Stimulated activated naive CD8-positive, alpha-beta T cell treated with anti-CD3 and anti-CD28 coated beads, Interleukin-15, Interleukin-2, amounts not matched to agents 100 ng/mL and 50 ng/mL, for 24 hours (primary cell): Measurements from ENCODE around the gene GRHL1.
"Not testable (repeated sequence)": the region's sequence is repeated elsewhere in the genome, so short reads cannot be mapped to it uniquely, and the experiment has no call there.

ENCODE experiments used
- H3K27ac Mint-ChIP-seq: one replicate; pipeline ENCODE4 v1.8.0; 2021; ENCODE audit warnings: mild to moderate bottlenecking, mixed read lengths
- H3K27me3 Mint-ChIP-seq: one replicate; pipeline ENCODE4 v1.8.0; 2021; ENCODE audit warnings: mixed read lengths
- H3K36me3 Mint-ChIP-seq: one replicate; pipeline ENCODE4 v1.8.0; 2021; ENCODE audit warnings: low read depth, mixed read lengths
- H3K4me1 Mint-ChIP-seq: one replicate; pipeline ENCODE4 v1.8.0; 2021; ENCODE audit warnings: low read depth, mixed read lengths
- H3K4me3 Mint-ChIP-seq: one replicate; pipeline ENCODE4 v1.8.0; 2021; ENCODE audit warnings: mild to moderate bottlenecking, mixed read lengths
- H3K9me3 Mint-ChIP-seq: one replicate; pipeline ENCODE4 v1.8.0; 2021; ENCODE audit warnings: mixed read lengths

The GRHL1 gene

DNA sequence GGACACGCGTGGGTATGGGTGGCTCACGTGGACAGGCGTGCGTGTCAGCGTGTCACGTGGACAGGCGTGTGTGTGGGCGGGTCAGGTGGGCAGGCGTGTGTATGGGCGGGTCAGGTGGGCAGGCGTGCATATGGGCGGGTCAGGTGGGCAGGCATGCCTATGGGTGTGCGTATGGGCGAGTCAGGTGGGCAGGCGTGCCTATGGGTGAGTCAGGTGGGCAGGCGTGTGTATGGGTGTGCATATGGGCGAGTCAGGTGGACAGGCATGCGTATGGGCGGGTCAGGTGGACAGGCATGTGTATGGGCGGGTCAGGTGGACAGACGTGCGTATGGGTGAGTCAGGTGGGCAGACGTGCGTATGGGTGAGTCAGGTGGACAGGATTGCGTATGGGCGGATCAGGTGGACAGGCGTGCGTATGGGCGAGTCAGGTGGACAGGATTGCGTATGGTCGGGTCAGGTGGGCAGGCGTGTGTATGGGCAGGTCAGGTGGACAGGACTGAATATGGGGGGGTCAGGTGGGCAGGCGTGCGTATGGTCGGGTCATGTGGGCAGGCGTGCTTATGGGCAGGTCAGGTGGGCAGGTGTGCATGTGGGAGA lies 61.0 kb downstream of the GRHL1 start:
- not testable (repeated sequence) for H3K4me3 Mint-ChIP-seq

DNA sequence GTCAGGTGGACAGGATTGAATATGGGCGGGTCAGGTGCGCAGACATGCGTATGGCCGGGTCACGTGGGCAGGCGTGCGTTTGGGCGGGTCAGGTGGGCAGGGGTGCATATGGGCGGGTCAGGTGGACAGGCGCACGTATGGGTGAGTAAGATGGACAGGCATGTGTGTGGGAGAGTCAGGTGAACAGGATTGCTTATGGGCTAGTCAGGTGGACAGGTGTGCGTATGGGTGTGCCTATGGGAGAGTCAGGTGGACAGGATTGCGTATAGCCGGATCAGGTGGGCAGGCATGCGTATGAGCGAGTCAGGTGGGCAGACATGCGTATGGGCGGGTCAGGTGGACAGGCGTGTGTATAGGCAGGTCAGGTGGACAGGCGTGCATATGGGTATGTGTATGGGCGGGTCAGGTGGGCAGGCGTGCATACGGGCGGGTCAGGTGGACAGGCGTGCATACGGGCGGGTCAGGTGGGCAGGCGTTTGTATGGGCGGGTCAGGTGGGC lies 61.5 kb downstream of the GRHL1 start:
- H3K9me3 Mint-ChIP-seq, result peaks cover 5% of the 10 kb centered on the region
- H3K27ac Mint-ChIP-seq, result no peak overlapping the region
- H3K27me3 Mint-ChIP-seq, result peaks cover 5% of the 10 kb centered on the region
- H3K4me3 Mint-ChIP-seq, result no peak overlapping the region
- no peaks in the 10 kb centered on the region for H3K36me3 Mint-ChIP-seq
- no peaks in the 10 kb centered on the region for H3K4me1 Mint-ChIP-seq

More for the DNA sequence above, 61.0 kb downstream of the GRHL1 start:
- not testable (repeated sequence) for H3K9me3 Mint-ChIP-seq, H3K36me3 Mint-ChIP-seq, H3K27ac Mint-ChIP-seq, H3K4me1 Mint-ChIP-seq, H3K27me3 Mint-ChIP-seq

DNA sequence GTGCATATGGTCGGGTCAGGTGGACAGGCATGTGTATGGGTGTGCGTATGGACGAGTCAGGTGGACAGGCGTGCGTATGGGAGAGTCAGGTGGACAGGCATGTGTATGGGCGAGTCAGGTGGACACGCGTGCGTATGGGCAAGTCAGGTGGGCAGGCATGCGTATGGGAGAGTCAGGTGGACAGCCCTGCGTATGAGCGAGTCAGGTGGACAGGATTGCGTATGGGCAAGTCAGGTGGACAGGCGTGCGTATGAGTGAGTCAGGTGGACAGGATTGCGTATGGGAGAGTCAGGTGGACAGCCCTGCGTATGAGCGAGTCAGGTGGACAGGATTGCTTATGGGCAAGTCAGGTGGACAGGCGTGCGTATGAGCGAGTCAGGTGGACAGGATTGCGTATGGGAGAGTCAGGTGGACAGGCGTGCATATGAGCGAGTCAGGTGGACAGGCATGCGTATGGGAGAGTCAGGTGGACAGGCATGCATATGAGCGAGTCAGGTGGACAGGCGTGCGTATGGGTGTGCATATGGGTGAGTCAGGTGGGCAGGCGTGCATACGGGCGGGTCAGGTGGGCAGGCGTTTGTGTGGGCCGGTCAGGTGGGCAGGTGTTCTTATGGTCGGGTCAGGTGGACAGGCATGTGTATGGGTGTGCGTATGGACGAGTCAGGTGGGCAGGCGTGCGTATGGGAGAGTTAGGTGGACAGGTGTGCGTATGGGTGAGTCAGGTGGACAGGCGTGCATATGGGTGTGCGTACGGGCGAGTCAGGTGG lies 62.3 kb downstream of the GRHL1 start:
- not testable (repeated sequence) for H3K27me3 Mint-ChIP-seq, H3K4me1 Mint-ChIP-seq, H3K9me3 Mint-ChIP-seq, H3K4me3 Mint-ChIP-seq, H3K36me3 Mint-ChIP-seq, H3K27ac Mint-ChIP-seq

DNA sequence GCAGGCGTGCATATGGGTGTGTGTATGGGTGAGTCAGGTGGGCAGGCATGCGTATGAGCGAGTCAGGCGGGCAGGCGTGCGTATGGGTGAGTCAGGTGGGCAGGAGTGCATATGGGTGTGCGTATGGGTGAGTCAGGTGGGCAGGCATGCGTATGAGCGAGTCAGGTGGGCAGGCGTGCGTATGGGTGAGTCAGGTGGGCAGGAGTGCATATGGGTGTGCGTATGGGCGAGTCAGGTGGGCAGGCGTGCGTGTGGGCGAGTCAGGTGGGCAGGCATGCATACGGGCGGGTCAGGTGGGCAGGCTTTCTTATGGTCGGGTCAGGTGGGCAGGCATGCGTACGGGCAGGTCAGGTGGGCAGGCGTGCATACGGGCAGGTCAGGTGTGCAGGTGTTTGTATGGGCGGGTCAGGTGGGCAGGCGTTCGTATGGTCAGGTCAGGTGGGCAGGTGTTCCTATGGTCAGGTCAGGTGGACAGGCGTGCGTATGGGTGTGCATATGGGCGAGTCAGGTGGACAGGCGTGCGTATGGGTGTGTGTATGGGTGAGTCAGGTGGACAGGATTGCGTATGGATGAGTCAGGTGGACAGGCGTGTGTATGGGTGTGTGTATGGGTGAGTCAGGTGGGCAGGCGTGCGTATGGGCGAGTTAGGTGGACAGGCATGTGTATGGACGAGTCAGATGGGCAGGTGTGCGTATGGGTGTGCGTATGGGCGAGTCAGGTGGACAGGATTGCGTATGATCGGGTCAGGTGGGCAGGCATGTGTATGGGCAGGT lies 63.1 kb downstream of the GRHL1 start:
- peaks cover 5% of the 10 kb centered on the region for H3K9me3 Mint-ChIP-seq
- no peak overlapping the region for H3K27ac Mint-ChIP-seq
- H3K4me3 Mint-ChIP-seq, result no peak overlapping the region
- no peaks in the 10 kb centered on the region for H3K4me1 Mint-ChIP-seq
- no peaks in the 10 kb centered on the region for H3K36me3 Mint-ChIP-seq
- H3K27me3 Mint-ChIP-seq, result peaks cover 4% of the 10 kb centered on the region

DNA sequence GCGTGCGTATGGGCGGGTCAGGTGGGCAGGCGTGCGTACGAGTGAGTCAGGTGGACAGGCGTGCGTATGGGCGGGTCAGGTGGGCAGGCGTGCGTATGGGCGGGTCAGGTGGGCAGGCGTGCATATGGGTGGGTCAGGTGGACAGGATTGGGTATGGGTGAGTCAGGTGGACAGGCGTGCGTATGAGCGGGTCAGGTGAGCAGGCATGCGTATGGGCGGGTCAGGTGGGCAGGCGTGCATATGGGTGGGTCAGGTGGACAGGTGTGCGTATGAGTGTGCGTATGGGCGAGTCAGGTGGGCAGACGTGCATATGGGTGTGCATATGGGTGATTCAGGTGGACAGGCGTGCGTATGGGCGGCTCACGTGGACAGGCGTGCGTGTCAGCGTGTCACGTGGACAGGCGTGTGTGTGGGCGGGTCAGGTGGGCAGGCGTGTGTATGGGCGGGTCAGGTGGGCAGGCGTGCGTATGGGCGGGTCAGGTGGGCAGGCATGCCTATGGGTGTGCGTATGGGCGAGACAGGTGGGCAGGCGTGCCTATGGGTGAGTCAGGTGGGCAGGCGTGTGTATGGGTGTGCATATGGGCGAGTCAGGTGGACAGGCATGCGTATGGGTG lies 64.0 kb downstream of the GRHL1 start:
- not testable (repeated sequence) for H3K27me3 Mint-ChIP-seq, H3K9me3 Mint-ChIP-seq, H3K4me1 Mint-ChIP-seq, H3K4me3 Mint-ChIP-seq, H3K36me3 Mint-ChIP-seq, H3K27ac Mint-ChIP-seq

DNA sequence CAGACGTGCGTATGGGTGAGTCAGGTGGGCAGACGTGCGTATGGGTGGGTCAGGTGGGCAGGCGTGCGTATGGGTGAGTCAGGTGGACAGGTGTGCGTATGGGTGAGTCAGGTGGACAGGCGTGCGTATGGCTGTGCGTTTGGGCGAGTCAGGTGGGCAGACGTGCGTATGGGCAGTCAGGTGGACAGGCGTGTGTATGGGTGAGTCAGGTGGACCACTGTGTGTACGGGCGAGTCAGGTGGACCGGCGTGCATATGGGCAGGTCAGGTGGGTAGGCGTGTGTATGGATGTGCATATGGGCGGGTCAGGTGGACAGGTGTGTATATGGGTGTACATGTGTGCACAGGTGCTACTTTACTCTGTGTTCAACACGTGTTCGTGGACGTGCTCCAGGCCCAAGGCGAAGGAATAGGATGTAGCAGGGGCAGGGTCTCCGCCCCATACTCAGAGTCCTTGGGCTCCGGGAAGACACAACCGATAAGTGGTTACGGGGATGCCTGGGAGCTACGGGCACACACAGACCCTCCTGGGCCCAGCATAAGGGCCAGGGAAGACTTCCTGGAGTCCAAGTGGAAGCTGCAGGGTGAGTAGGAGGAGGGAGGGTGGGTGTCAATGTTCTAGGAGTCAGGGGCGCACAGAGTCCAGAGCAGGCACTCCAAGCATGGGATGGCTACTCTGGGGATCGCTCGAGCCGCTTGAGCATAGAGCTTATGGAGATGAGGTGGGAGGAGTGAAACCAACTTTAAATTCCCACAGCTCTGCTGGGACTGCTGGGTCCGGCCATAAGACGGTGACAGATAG lies 64.7 kb downstream of the GRHL1 start:
- Mint-ChIP-seq H3K4me3 (no peak overlapping the region), H3K27ac (no peak overlapping the region), H3K36me3 (no peaks in the 10 kb centered on the region), H3K27me3 (peaks cover 4% of the 10 kb centered on the region), H3K4me1 (no peaks in the 10 kb centered on the region), H3K9me3 (peaks cover 5% of the 10 kb centered on the region)

DNA sequence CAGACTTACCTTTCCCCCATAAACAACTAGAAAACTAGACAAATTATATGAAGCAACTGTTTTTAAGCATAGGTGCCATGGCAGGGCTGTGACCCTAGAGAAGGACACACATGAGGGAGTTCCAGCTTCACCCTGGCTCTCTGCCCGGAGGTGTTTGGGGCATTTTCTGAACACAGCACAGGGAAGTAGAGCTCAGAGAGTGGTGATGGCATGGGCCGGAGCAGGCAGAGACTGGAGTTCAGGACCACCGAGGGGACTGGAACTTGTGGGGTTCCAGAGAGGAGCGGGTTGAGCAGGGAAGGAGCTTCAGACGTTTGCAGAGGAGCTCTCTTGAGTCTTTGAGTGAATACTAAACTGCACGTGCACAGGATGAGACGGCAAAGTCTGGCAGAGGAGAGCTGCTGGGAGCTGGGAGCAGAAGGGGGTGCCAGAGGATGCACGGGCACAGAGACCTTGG lies 65.3 kb downstream of the GRHL1 start:
- Mint-ChIP-seq H3K36me3 (no peaks in the 10 kb centered on the region), H3K27ac (no peak overlapping the region), H3K9me3 (peaks cover 5% of the 10 kb centered on the region), H3K27me3 (peaks cover 4% of the 10 kb centered on the region), H3K4me1 (no peaks in the 10 kb centered on the region), H3K4me3 (no peak overlapping the region)

DNA sequence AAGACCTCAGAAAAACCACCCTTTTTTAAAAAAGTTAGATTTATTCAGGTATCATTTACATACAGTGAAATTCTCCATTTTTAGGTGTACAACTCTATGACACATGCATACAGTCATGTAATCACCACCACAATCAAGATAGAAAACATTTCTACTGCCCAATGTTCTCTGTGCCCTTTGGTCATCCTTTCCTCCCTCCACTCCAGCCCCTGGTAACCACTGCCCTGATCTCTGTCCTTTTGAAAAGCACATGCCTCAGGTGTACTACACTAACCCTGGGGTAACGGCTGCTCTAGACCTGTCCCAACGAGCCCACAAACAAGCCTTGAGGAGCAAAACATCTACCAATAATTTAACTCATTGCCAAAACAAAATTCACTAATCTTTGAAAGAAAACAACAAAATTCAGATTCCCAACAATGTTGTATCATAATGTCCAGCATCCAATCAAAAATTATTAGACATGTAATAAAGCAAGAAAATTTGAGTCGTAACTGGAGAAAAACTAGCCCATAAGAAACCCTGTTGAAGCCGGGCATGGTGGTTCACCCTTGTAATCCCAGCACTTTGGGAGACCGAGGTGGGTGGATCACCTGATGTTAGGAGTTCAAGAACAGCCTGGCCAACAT lies 65.9 kb downstream of the GRHL1 start:
- Mint-ChIP-seq H3K9me3 (peaks cover 5% of the 10 kb centered on the region), H3K4me1 (no peaks in the 10 kb centered on the region), H3K36me3 (no peaks in the 10 kb centered on the region), H3K27me3 (peaks cover 4% of the 10 kb centered on the region), H3K4me3 (no peak overlapping the region), H3K27ac (no peak overlapping the region)

DNA sequence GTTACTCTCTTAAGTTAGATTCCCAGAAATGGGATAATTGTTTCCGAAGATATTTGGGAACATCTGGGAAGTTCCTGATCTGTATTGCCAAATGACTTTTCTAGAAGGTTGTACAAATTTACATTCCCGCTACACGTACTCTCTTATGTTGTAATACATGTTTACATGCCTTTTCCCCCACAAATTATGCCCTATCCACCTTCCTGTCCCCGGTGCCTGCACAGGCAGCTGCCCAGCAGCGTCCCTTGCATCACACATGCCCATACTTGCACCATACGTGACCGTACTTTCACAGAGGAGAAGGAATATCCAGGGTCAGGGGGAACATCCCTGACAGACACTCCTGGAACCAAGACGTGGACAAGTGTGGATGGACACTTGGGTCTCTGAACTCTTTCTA lies 67.7 kb downstream of the GRHL1 start:
- H3K4me1 Mint-ChIP-seq, result no peaks in the 10 kb centered on the region
- peaks cover 5% of the 10 kb centered on the region for H3K9me3 Mint-ChIP-seq
- no peak overlapping the region for H3K4me3 Mint-ChIP-seq
- H3K36me3 Mint-ChIP-seq, result no peaks in the 10 kb centered on the region
- H3K27me3 Mint-ChIP-seq, result peaks cover 4% of the 10 kb centered on the region
- no peak overlapping the region for H3K27ac Mint-ChIP-seq

DNA sequence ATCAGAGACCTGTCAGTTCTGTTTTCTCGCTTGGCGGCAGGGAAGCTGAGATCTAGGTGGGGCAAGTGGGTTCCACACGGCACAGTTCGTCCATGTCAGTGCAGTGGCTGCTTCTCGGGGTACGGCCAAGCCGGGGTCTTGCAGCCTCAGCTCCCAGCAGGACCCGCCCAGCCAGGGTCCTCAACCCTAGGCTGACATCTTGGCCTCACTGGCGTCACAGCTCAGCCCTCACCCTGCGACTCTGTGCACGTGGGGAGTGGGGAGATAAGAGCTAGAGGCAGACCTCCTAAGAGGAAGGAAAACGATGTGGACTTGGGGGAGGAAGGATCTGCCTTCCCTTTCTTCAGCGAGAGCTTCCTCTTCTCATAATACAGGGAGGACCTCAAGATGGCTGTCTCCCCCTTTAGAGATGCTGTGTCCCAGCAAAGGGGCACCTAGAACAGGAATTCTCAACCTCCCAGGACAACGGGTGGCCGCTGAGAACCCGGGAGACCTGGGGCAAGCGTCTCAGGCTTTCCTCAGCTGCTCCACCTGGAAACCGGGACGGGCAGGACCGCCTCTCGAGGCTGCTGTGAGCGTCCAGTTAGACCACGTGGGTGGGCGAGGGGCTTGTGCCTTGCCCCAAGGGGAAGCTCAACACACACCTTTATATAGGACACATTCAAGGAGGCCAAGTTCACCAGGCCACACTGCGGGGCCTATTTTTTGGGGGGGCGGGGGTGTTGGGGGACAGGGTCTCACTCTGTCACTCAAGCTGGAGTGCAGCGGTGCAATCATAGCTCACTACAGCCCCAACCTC lies 68.3 kb downstream of the GRHL1 start:
- H3K36me3 Mint-ChIP-seq, result no peaks in the 10 kb centered on the region
- no peak overlapping the region for H3K4me3 Mint-ChIP-seq
- peaks cover 5% of the 10 kb centered on the region for H3K9me3 Mint-ChIP-seq
- peaks cover 4% of the 10 kb centered on the region for H3K27me3 Mint-ChIP-seq
- H3K4me1 Mint-ChIP-seq, result no peaks in the 10 kb centered on the region
- H3K27ac Mint-ChIP-seq, result no peak overlapping the region

DNA sequence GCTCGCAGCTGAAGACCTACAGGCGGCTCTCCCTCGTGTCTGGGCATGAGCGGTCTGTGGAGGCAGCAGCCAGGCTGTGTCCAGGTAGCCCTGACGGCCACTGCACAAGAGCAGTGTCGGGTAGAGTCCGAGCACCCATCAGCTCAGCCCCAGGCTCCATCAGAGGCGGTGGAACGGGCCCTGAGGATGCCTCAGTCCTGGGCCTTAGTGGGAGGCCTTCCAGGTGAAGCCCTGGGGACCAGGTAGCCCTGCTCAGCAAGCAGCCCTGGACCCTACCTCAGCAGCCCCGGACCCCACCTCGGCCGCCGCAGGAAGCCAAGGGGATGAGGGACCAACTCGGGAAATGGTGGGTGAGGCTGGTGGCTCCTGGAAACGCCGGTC lies 70.5 kb downstream of the GRHL1 start:
- no peak overlapping the region for H3K4me3 Mint-ChIP-seq
- H3K4me1 Mint-ChIP-seq, result no peaks in the 10 kb centered on the region
- peaks cover 5% of the 10 kb centered on the region for H3K9me3 Mint-ChIP-seq
- no peaks in the 10 kb centered on the region for H3K36me3 Mint-ChIP-seq
- peaks cover 4% of the 10 kb centered on the region for H3K27me3 Mint-ChIP-seq
- no peak overlapping the region for H3K27ac Mint-ChIP-seq

DNA sequence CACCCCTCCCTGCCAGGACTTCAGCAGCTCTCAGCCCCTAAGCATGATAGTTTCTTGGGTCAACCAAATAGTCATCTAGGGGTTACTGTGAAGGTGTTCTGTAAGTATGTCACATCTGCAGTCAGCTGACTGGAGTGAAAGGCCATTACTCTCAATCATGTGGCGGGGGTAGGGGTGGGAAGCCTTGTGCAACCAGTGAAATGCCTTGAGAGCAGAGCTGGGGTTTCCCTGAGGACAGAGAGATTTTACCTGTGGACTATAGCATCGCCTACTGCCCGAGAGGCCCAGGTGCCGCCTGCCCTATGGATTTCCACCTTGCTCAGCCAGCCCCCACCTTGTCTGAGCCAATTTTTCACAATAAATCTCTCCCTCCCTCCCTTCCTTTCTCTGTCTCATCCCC lies 71.0 kb downstream of the GRHL1 start:
- Mint-ChIP-seq H3K36me3 (no peaks in the 10 kb centered on the region), H3K4me3 (no peak overlapping the region), H3K27ac (no peak overlapping the region)

DNA sequence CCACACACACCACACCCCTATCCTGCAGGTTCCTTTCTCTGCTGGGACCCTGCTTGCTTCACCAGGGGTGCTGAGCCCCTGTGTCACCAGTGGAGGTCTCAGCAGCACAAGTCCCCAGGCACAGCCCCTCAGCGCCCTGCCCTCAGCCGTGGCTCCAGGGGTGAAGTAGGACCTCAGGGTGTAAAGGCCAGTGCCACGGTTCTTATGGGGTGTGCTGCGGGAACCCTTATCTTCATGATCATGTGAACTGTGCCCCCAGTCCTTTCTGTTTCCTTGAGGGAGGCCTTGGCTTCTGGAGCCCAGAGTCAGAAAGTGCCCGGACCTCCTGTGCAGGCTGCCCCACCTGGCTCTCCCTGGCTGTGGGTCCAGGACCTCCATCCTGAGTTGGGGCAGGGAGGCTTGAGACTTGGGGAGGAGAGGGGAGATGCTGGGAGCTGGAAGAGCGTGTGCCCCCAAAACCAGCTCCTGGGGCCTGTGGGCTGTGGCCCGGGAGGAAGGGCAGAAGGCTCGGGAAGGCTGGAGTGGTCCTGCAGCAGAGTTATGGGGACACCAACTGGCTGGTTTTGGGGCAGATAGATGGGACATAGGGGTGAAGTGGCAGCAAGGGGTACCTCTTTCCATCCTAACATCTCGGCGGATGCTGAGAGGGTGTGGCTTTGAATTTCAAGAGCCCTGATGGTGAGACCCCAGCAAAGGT lies 71.6 kb downstream of the GRHL1 start:
- Mint-ChIP-seq H3K27me3 (no peaks in the 10 kb centered on the region), H3K4me1 (no peaks in the 10 kb centered on the region), H3K4me3 (no peak overlapping the region), H3K9me3 (no peaks in the 10 kb centered on the region), H3K27ac (no peak overlapping the region), H3K36me3 (no peaks in the 10 kb centered on the region)

More for the DNA sequence above, 71.0 kb downstream of the GRHL1 start:
- peaks cover 1% of the 10 kb centered on the region for H3K27me3 Mint-ChIP-seq
- H3K4me1 Mint-ChIP-seq, result no peaks in the 10 kb centered on the region
- H3K9me3 Mint-ChIP-seq, result peaks cover 2% of the 10 kb centered on the region
